Parathyroid adenoma (tissue), 2 donors: ENCODE results near the gene RAB20.
"Not testable (repeated sequence)": the region's sequence is repeated elsewhere in the genome, so short reads cannot be mapped to it uniquely, and the experiment has no call there.

Source experiments
- H2AFZ ChIP-seq: fragments of 300-600 bp; sonication (generic); one replicate; pipeline ENCODE4 v1.7.0; 2017; ENCODE audit warnings: antibody characterized with exemption, mild to moderate bottlenecking
- H3K27ac ChIP-seq: fragments of 300-600 bp; sonication (generic); one replicate; pipeline ENCODE4 v1.7.0; 2017
- H3K27me3 ChIP-seq: fragments of 300-600 bp; sonication (generic); one replicate; pipeline ENCODE4 v1.7.0; 2017; ENCODE audit warnings: low read length; ENCODE audit not compliant: control insufficient read depth, insufficient read depth
- H3K36me3 ChIP-seq: fragments of 300-600 bp; sonication (generic); one replicate; pipeline ENCODE4 v1.7.0; 2017; ENCODE audit warnings: low read length; ENCODE audit not compliant: control insufficient read depth, insufficient read depth
- H3K4me1 ChIP-seq: fragments of 300-600 bp; sonication (generic); one replicate; pipeline ENCODE4 v1.7.0; 2017; ENCODE audit warnings: control low read depth
- H3K4me2 ChIP-seq: fragments of 300-600 bp; sonication (generic); one replicate; pipeline ENCODE4 v1.7.0; 2017; ENCODE audit warnings: low read length
- H3K4me3 ChIP-seq: fragments of 300-600 bp; sonication (generic); one replicate; pipeline ENCODE4 v1.7.0; 2017; ENCODE audit warnings: low read depth, low read length
- H3K79me2 ChIP-seq: fragments of 300-600 bp; sonication (generic); one replicate; pipeline ENCODE4 v1.7.0; 2017; ENCODE audit warnings: control low read depth
- H3K9ac ChIP-seq: fragments of 300-600 bp; sonication (generic); one replicate; pipeline ENCODE4 v1.7.0; 2017; ENCODE audit warnings: mild to moderate bottlenecking
- H3K9me3 ChIP-seq: fragments of 300-600 bp; sonication (generic); one replicate; pipeline ENCODE4 v1.7.0; 2017; ENCODE audit warnings: low read length; ENCODE audit not compliant: control insufficient read depth
- TF ChIP-seq, protein P1 (sequence below): fragments of 300-600 bp; sonication (generic); IDR thresholded peaks from one replicate; pipeline ENCODE4 v1.7.0; 2017; ENCODE audit warnings: antibody characterized with exemption, mild to moderate bottlenecking
- donor health status: primary hyperparathyroidism.

The RAB20 gene

DNA sequence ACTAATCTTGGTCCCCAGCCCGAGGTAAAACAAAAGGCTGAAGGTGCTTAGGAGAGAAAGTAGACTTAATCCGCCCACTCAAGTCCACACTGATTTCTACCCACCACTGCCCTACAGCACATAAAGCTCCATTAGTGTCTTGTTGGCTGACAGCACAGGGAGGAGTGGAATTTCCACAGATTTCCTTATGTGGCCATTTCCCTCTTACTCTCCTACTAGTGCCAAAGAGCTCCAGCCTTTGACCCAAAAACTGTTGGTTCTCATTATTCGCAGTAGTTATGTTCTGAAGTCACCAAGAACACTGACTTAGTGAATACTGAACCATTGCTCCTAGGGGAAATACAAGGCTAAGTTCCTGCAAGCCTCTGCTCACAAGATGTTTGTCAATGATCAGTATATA is 61.2 kb downstream of the RAB20 start:
- H3K27me3 ChIP-seq: no peaks in the 10 kb centered on the region
- TF ChIP-seq, protein P1, sequence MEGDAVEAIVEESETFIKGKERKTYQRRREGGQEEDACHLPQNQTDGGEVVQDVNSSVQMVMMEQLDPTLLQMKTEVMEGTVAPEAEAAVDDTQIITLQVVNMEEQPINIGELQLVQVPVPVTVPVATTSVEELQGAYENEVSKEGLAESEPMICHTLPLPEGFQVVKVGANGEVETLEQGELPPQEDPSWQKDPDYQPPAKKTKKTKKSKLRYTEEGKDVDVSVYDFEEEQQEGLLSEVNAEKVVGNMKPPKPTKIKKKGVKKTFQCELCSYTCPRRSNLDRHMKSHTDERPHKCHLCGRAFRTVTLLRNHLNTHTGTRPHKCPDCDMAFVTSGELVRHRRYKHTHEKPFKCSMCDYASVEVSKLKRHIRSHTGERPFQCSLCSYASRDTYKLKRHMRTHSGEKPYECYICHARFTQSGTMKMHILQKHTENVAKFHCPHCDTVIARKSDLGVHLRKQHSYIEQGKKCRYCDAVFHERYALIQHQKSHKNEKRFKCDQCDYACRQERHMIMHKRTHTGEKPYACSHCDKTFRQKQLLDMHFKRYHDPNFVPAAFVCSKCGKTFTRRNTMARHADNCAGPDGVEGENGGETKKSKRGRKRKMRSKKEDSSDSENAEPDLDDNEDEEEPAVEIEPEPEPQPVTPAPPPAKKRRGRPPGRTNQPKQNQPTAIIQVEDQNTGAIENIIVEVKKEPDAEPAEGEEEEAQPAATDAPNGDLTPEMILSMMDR: no peak
- no peaks in the 10 kb centered on the region for H3K79me2 ChIP-seq
- H3K4me1 ChIP-seq: no peaks in the 10 kb centered on the region
- no peak overlapping the region for H3K4me2 ChIP-seq
- H3K9ac ChIP-seq: no peak overlapping the region
- H3K36me3 ChIP-seq: no peaks in the 10 kb centered on the region
- H3K9me3 ChIP-seq: no peaks in the 10 kb centered on the region
- no peak overlapping the region for H2AFZ ChIP-seq
- no peak overlapping the region for H3K27ac ChIP-seq
- H3K4me3 ChIP-seq: no peak overlapping the region

GRCh38 chr13:110499621-110500281 is 61.8 kb downstream of the RAB20 start:
- no peaks in the 10 kb centered on the region for H3K4me1 ChIP-seq
- H2AFZ ChIP-seq: no peak overlapping the region
- no peaks in the 10 kb centered on the region for H3K9me3 ChIP-seq
- TF ChIP-seq, protein P1: no peak
- no peaks in the 10 kb centered on the region for H3K36me3 ChIP-seq
- H3K79me2 ChIP-seq: no peaks in the 10 kb centered on the region
- no peak overlapping the region for H3K27ac ChIP-seq
- no peaks in the 10 kb centered on the region for H3K27me3 ChIP-seq
- no peak overlapping the region for H3K4me2 ChIP-seq
- H3K4me3 ChIP-seq: no peak overlapping the region
- H3K9ac ChIP-seq: no peak overlapping the region

DNA sequence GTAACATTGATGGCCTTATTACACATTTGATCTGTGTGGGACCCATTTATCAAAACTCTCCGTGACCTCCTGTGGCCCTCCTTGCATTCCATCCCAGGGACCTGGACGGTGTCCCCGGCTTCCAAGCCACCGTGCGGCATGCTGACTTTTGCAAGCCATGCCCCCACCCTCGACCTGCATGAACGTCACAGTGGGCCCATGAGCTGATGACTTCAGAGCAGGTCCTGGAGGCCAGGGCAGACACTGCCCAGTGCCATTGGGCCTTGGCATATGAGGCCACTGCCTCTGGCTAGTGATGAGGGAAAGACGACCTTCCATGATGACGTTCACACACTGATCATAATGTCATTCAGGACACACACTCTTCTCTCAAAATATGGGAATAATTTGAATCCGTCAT is 62.8 kb downstream of the RAB20 start:
- no peak overlapping the region for H3K4me2 ChIP-seq
- TF ChIP-seq, protein P1: no peak
- no peaks in the 10 kb centered on the region for H3K9me3 ChIP-seq
- no peaks in the 10 kb centered on the region for H3K4me1 ChIP-seq
- no peak overlapping the region for H2AFZ ChIP-seq
- H3K27me3 ChIP-seq: no peaks in the 10 kb centered on the region
- H3K9ac ChIP-seq: no peak overlapping the region
- H3K27ac ChIP-seq: no peak overlapping the region
- H3K79me2 ChIP-seq: no peaks in the 10 kb centered on the region
- no peaks in the 10 kb centered on the region for H3K36me3 ChIP-seq
- H3K4me3 ChIP-seq: no peak overlapping the region

DNA sequence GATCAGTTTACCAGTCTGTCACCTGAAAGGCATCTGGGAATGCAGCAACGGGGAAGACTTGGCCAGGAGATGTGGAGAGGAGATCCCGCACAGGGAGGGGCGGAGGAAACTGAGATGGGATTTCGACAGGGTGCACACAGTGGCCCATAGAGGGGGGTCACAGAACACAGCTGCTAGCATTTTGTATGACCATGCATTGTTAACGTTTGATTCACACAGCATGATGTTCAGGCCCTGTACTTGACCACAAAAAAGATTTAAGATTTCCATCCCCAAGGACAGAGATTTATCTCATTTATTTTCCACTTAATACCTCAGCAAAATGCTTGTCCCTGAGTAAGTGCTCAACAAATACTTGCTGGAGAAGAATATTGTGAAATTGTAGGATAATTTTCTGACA is 63.2 kb downstream of the RAB20 start:
- Histone ChIP-seq H3K9ac (no peak overlapping the region), H3K27me3 (no peaks in the 10 kb centered on the region), H3K79me2 (no peaks in the 10 kb centered on the region), H3K4me2 (no peak overlapping the region), H3K4me1 (no peaks in the 10 kb centered on the region), H3K36me3 (no peaks in the 10 kb centered on the region), H2AFZ (no peak overlapping the region), H3K9me3 (no peaks in the 10 kb centered on the region), H3K4me3 (no peak overlapping the region), H3K27ac (no peak overlapping the region)
- TF ChIP-seq, protein P1: no peak

DNA sequence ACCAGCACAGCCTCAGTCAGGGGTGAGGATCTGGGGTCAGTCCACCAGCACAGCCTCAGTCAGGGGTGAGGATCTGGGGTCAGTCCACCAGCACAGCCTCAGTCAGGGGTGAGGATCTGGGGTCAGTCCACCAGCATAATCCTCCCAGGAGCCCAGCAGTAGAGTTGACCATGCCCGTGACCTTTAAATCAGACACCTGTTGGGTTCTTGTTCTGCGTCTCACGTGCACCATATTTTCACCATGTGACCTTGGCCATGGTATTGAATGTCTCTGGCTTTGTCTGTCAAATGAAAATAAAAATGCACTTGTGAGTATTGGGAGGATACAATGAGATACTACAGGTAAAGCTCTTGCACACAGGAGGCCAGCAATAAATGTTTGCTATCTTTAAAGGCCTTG is 63.6 kb downstream of the RAB20 start:
- not testable (repeated sequence) for H3K27ac ChIP-seq

More for the DNA sequence above, 63.6 kb downstream of the RAB20 start:
- H3K9me3 ChIP-seq, H3K36me3 ChIP-seq, H3K4me1 ChIP-seq, H2AFZ ChIP-seq, H3K79me2 ChIP-seq, H3K4me3 ChIP-seq, H3K27me3 ChIP-seq, H3K9ac ChIP-seq, H3K4me2 ChIP-seq: not testable (repeated sequence)
